Activated CD4-positive, alpha-beta T cell treated with anti-CD3 and anti-CD28 coated beads, Interleukin-2, amount 10 ng/mL, durations not matched to agents 24 days and 14 days (primary cell): ENCODE measurements around the gene CDO1. TPM values are rescaled to one million over a fixed set of nuclear protein-coding genes. Genes with fewer than 3 reads are reported as not detected.
"Not testable (repeated sequence)": the region's sequence is repeated elsewhere in the genome, so short reads cannot be mapped to it uniquely, and the experiment has no call there.

Source experiments
- DNase-seq: peaks from one replicate; pipeline ENCODE4 v3.0.0; 2022
- H3K27ac Mint-ChIP-seq: one replicate; pipeline ENCODE4 v1.8.0; 2022; ENCODE audit warnings: mild to moderate bottlenecking, mixed read lengths
- H3K27me3 Mint-ChIP-seq: one replicate; pipeline ENCODE4 v1.8.0; 2022; ENCODE audit warnings: mixed read lengths
- H3K36me3 Mint-ChIP-seq: one replicate; pipeline ENCODE4 v1.8.0; 2022; ENCODE audit warnings: low read depth, mild to moderate bottlenecking, mixed read lengths
- H3K4me1 Mint-ChIP-seq: one replicate; pipeline ENCODE4 v1.8.0; 2021; ENCODE audit warnings: mixed read lengths
- H3K4me3 Mint-ChIP-seq: one replicate; pipeline ENCODE4 v1.8.0; 2022; ENCODE audit warnings: mild to moderate bottlenecking, moderate library complexity, mixed read lengths
- H3K9me3 Mint-ChIP-seq: one replicate; pipeline ENCODE4 v1.8.0; 2021; ENCODE audit warnings: mixed read lengths
- intact Hi-C: fragments of 100-400 bp; cut with micrococcal nuclease; formaldehyde crosslinking; loops from one replicate; pipeline ENCODE4 v1.15.1; 2023
- total RNA-seq: library from RNA; stranded (reverse); gene quantifications from 2 replicates; pipeline ENCODE4 v1.2.3, GENCODE V29; 2022

Gene CDO1
- total RNA-seq, 1 donor from 2014 or later, result 0.82 TPM

DNA sequence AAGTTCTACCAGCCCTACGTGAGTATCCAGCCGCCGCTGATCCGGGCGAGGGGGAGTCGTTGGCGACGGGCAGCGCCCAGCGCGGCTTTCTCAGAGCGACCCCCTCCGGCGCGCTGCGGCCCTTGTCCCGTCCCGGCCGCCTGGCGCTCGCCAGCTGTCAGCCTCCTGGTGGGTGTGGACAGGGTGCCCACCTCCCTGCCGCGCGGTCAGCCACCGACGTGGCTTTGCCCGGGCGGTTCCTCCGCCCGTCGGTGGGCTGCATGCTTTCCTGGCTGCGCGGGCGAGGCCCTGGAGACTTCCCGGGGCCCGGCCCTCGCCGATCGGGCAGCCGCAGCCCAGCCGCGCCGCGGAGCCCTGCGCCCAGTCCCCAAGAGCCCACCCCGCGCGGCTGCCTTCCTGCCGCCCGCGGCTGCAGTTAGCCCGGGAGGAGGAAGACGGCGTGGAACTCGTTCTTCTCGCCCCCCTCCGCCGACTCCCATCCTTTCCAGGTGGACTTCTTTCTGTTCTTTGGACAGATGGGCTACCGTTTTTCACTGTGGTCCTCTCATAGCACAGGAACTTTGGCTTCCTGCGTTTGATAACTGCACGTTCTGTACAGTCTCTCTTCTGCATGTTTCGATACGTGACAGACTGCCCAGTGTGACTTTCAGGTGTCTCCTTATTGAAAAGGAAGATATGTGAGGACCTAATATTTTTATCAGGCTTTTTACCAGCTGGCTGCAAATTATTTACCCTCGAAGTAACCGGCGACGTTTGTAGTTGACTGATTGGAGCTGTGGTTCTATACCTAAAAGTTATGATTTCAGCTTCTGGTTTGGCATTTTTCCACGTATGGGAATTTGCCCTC is 25.9 kb upstream of the CDO1 start:
- H3K9me3 Mint-ChIP-seq, result no peaks in the 10 kb centered on the region
- no peak for DNase-seq

DNA sequence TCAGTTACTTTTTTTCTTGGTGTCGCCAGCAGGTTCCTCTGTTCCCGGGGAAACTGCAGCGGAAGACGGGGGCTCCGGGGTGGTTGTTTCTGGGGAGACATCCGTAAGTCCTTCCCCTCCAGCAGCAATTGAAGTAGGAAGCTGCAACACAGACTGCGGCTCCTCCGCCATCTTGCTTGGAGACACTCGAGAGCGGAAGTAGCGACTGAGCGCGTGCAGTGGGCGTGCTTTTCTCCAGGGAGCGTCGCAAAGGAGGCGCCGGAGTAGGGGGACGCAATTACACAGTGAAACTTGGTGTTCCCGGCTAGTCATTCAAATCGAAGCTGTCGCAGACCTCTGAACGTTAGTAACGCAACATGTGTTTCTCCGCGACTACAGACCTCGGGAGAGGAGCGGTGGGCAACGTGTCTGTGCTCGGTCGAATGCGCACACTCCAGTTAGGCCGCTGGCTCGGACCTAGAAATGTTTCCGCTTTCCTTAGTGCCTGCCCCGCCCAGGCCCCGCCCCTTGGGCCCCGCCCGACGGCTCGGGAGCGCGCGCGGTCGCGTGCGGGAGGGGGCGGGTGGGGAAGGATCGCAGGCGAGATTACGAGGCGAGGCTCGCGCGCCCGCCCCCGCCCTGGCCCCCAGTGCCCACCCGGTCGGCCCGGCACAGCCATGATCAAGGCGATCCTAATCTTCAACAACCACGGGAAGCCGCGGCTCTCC is 25.1 kb upstream of the CDO1 start, which contains the start of the genes AP3S1 and ATG12:
Gene AP3S1 (plus strand): TSS at position 554 of the 707 bp plus-strand sequence. CDS start 103 bp downstream, at position 657.
Gene ATG12 (minus strand): TSS at position 184 of the 707 bp plus-strand sequence. CDS start 13 bp downstream, at position 171.
- Mint-ChIP-seq H3K4me1 (peaks cover 53% of the 10 kb centered on the region), H3K36me3 (peaks cover 23% of the 10 kb centered on the region), H3K27ac (peak within 1 kb of the TSS; percentile 100), H3K9me3 (no peaks in the 10 kb centered on the region), H3K27me3 (peaks cover 9% of the 10 kb centered on the region), H3K4me3 (peak within 1 kb of the TSS; percentile 98)
- peak; percentile 98 for DNase-seq
- intact Hi-C loops, result loop anchor here (1.0 to 10.0 kb wide), 8 partner anchors 215 to 667 kb away; partner anchors contain the start of genes CCDC112, COMMD10, FEM1C and TMED7

More for the DNA sequence above, 25.9 kb upstream of the CDO1 start:
- Mint-ChIP-seq H3K4me1 (peaks cover 50% of the 10 kb centered on the region), H3K27ac (peak overlapping the region; percentile 100), H3K36me3 (peaks cover 17% of the 10 kb centered on the region), H3K27me3 (peaks cover 9% of the 10 kb centered on the region), H3K4me3 (peak overlapping the region; percentile 98)
- intact Hi-C loops, result loop anchor here (5.0 to 10.0 kb wide), 3 partner anchors 545 to 668 kb away; partner anchors contain the start of gene CCDC112

- H3K27ac Mint-ChIP-seq, result peak overlapping the region; percentile 100
- no peak for DNase-seq
- H3K4me1 Mint-ChIP-seq, result peaks cover 55% of the 10 kb centered on the region
Observed at GRCh38 chr5:115840873-115841272, 24.4 kb upstream of the CDO1 start.

DNA sequence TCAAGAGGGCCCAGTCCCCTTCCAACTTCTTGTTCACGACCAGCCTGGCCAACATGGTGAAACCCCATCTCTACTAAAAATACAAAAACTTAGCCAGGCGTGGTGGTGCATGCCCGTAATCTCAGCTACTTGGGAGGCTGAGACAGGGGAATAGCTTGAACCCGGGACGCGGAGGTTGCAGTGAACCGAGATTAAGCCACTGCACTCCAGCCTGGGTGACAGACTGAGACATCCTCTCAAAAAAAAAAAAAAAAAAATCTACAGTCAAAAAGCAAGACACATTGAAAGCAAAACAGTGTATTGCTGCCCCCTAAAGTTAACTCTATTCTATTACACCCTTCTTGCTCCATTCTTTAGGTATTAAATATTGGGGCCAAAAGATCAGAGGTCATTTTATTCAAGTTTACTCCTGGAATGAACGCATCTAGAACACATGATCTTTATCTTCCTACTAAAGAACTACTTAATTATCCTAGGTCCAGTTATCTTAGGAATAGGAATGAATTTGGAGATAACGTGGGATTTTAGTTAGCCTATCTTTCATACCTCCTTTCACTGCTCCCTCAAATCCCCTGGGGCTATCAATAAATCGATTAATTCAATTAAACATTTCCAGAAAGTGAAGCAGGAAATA is 22.5 kb upstream of the CDO1 start:
- H3K4me1 Mint-ChIP-seq, result peaks cover 46% of the 10 kb centered on the region
- no peak overlapping the region for H3K27ac Mint-ChIP-seq
- H3K4me3 Mint-ChIP-seq, result peak overlapping the region; percentile 98
- peak; percentile 75 for DNase-seq
- H3K36me3 Mint-ChIP-seq, result peaks cover 41% of the 10 kb centered on the region
- no peaks in the 10 kb centered on the region for H3K9me3 Mint-ChIP-seq
- intact Hi-C loops, result loop anchor here (2.0 kb wide), 2 partner anchors 24 to 530 kb away; no protein-coding TSS in a partner anchor
- H3K27me3 Mint-ChIP-seq, result peaks cover 7% of the 10 kb centered on the region

More at GRCh38 chr5:115840873-115841272, 24.4 kb upstream of the CDO1 start:
- intact Hi-C loops, result loop anchor here (1.0 to 10.0 kb wide), 8 partner anchors 215 to 666 kb away; partner anchors contain the start of genes CCDC112, COMMD10, FEM1C and TMED7
- H3K27me3 Mint-ChIP-seq, result peaks cover 9% of the 10 kb centered on the region
- H3K9me3 Mint-ChIP-seq, result no peaks in the 10 kb centered on the region
- H3K36me3 Mint-ChIP-seq, result peaks cover 27% of the 10 kb centered on the region
- peak overlapping the region; percentile 98 for H3K4me3 Mint-ChIP-seq

DNA sequence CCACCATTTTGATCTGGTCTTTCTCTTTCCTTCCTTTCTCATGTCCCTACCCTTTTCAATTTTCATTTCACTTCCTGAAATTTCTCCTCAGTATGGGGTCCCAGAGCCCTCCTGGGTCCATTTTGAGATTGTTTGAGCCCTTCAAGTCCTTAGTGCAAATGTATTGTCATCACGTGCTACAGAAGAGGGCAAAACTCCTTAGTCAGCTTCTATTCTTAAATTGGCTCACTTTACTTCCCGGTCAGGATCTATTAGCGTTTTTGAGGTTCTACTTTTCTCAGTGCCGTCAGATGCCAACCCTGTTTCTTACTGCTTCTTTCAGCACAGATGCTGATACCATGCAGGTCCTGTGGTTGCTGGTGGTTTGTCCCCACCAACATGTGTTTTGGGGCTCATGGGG is 19.0 kb upstream of the CDO1 start:
- peaks cover 36% of the 10 kb centered on the region for H3K4me1 Mint-ChIP-seq
- H3K9me3 Mint-ChIP-seq, result no peaks in the 10 kb centered on the region
- no peak overlapping the region for H3K27ac Mint-ChIP-seq
- peaks cover 50% of the 10 kb centered on the region for H3K36me3 Mint-ChIP-seq
- no peak overlapping the region for H3K4me3 Mint-ChIP-seq
- intact Hi-C loops, result no loop called here
- H3K27me3 Mint-ChIP-seq, result no peaks in the 10 kb centered on the region
- no peak for DNase-seq

GRCh38 chr5:115831163-115831768 is 14.8 kb upstream of the CDO1 start:
- H3K27ac Mint-ChIP-seq, result no peak overlapping the region
- H3K4me1 Mint-ChIP-seq, result peaks cover 7% of the 10 kb centered on the region
- H3K9me3 Mint-ChIP-seq, result no peaks in the 10 kb centered on the region
- no peaks in the 10 kb centered on the region for H3K27me3 Mint-ChIP-seq
- intact Hi-C loops, result loop anchor here (1.0 kb wide), 1 partner anchor 197 kb away; no protein-coding TSS in a partner anchor
- no peak overlapping the region for H3K4me3 Mint-ChIP-seq
- DNase-seq, result peak; percentile 77
- peaks cover 57% of the 10 kb centered on the region for H3K36me3 Mint-ChIP-seq

- H3K27ac Mint-ChIP-seq, result no peak overlapping the region
- H3K9me3 Mint-ChIP-seq, result no peaks in the 10 kb centered on the region
- no peak for DNase-seq
- H3K4me1 Mint-ChIP-seq, result peaks cover 6% of the 10 kb centered on the region
- no peak overlapping the region for H3K4me3 Mint-ChIP-seq
- peaks cover 2% of the 10 kb centered on the region for H3K27me3 Mint-ChIP-seq
- H3K36me3 Mint-ChIP-seq, result peaks cover 47% of the 10 kb centered on the region
- intact Hi-C loops, result no loop called here
Observed at GRCh38 chr5:115829913-115830312, 13.5 kb upstream of the CDO1 start.

- H3K27me3 Mint-ChIP-seq, result peaks cover 20% of the 10 kb centered on the region
- peaks cover 3% of the 10 kb centered on the region for H3K9me3 Mint-ChIP-seq
- DNase-seq, result no peak
- H3K36me3 Mint-ChIP-seq, result peaks cover 27% of the 10 kb centered on the region
- no peak overlapping the region for H3K4me3 Mint-ChIP-seq
- no peaks in the 10 kb centered on the region for H3K4me1 Mint-ChIP-seq
- no peak overlapping the region for H3K27ac Mint-ChIP-seq
- intact Hi-C loops, result no loop called here
Observed at GRCh38 chr5:115825948-115826347, 9.5 kb upstream of the CDO1 start.

GRCh38 chr5:115824983-115825382 is 8.5 kb upstream of the CDO1 start:
- H3K9me3 Mint-ChIP-seq, H3K27ac Mint-ChIP-seq, H3K4me3 Mint-ChIP-seq, H3K4me1 Mint-ChIP-seq, intact Hi-C loops, DNase-seq: not testable (repeated sequence)
- peaks cover 29% of the 10 kb centered on the region for H3K27me3 Mint-ChIP-seq
- peaks cover 27% of the 10 kb centered on the region for H3K36me3 Mint-ChIP-seq

DNA sequence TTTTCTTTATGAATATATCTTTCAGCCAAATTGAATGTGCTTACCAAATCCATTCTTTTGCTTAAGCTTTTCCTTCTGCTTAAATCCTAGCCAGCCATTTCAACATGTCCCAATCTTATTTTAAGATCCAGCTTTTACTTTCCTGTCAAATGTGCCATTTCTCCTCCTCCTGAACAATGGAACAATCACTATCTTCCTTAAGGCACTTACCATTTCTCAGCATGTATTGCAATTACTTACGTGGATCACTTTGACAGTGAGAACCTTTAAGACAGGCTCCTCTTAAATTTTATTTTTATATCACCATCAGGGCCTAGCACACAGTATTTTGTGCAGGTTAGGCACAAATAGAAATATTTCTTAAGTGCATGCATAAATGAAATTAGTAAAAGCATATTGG is 4.4 kb upstream of the CDO1 start:
- peaks cover 7% of the 10 kb centered on the region for H3K4me1 Mint-ChIP-seq
- intact Hi-C loops, result no loop called here
- peaks cover 61% of the 10 kb centered on the region for H3K27me3 Mint-ChIP-seq
- H3K36me3 Mint-ChIP-seq, result no peaks in the 10 kb centered on the region
- H3K4me3 Mint-ChIP-seq, result no peak overlapping the region
- no peak for DNase-seq
- no peak overlapping the region for H3K27ac Mint-ChIP-seq
- peaks cover 3% of the 10 kb centered on the region for H3K9me3 Mint-ChIP-seq

DNA sequence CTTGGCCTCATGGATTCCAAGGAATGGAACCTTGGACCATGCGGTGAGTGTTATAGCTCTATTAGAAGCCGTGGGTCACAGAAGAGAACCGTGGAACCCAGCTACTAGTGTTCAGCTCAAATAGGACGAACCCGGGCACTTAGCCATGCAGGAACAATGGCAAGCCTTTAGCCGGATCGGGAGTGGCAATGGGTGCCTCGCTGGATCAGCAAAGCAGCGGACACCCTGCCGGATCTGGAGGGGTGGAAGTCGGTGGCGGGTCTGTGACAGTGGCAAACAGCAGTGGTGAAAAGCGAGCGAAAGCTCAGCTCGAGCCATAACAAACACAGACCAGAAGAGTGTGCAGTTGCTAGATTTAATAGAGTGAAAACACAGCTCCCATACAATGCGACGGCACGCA is 2.4 kb upstream of the CDO1 start:
- H3K27me3 Mint-ChIP-seq, result peaks cover 72% of the 10 kb centered on the region
- intact Hi-C loops, result loop anchor here (10.0 kb wide), 2 partner anchors 644 to 756 kb away; partner anchors contain the start of gene SEMA6A
- no peak overlapping the region for H3K4me3 Mint-ChIP-seq
- no peaks in the 10 kb centered on the region for H3K36me3 Mint-ChIP-seq
- H3K4me1 Mint-ChIP-seq, result peaks cover 19% of the 10 kb centered on the region
- no peak for DNase-seq
- H3K27ac Mint-ChIP-seq, result no peak overlapping the region
- H3K9me3 Mint-ChIP-seq, result peaks cover 3% of the 10 kb centered on the region

DNA sequence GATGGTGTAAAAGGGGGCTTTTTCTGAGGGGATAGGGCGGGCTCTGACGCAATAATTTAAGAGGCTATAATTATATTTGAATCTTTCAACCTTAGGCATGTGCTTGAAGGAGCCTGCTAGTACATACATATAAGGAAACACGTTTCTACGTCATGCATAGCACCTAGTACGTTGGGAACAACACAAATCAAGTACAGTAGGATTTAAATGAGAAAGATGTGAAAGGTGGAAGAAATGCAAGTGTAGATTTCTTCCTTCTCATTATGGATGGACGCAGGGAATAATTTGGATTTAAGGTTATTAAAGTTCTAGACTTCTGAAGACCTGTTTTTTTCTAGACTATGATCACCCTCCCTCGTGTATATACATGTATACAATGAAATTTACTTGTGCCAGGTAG is 927 bp upstream of the CDO1 start:
- Mint-ChIP-seq H3K4me3 (no peak overlapping the region), H3K4me1 (peaks cover 22% of the 10 kb centered on the region), H3K36me3 (no peaks in the 10 kb centered on the region), H3K9me3 (no peaks in the 10 kb centered on the region), H3K27ac (no peak overlapping the region), H3K27me3 (peaks cover 77% of the 10 kb centered on the region)
- no peak for DNase-seq
- intact Hi-C loops, result loop anchor here (2.0 to 10.0 kb wide), 3 partner anchors 145 to 757 kb away; partner anchors contain the start of genes LVRN and SEMA6A
